A549 (cell line): ENCODE results near the gene DIPK1B. TPM values are rescaled to one million over a fixed set of nuclear protein-coding genes. Genes with fewer than 3 reads are reported as not detected.
A peak's percentile ranks its signal among the peaks of the same experiment; 100 is the strongest.

Experiments used
- ATAC-seq, 2 experiments: fragments of 200-7000 bp in 1 of 2; fragments of >200 bp in 1 of 2; cut with Nextera tagmentation in 1 of 2; cut with Tn5 transposase in 1 of 2; 3 replicates each; pipeline versions ENCODE4 v1.8.0 to v1.9.1; 2018 to 2020; ENCODE audit warnings: mild to moderate bottlenecking in 1 of 2, moderate library complexity in 1 of 2
- CTCF ChIA-PET: fragments of 300-600 bp; sonication (Branson Sonifier 250); formaldehyde crosslinking; extraction: SDS; loops from one replicate; lab custom pipeline; 2021; ENCODE audit warnings: antibody characterized with exemption, inconsistent platforms; lab: Yijun Ruan, JAX
- POLR2A ChIA-PET: fragments of 350-600 bp; formaldehyde crosslinking; extraction: SDS; loops from one replicate; lab custom pipeline; 2021; ENCODE audit warnings: antibody characterized with exemption, inconsistent platforms; lab: Yijun Ruan, JAX
- DNase-seq, 2 experiments: peaks; one replicate each; pipeline versions ENCODE4 v3.0.0 to v3.0.0-alpha.2; 2011 to 2016; ENCODE audit warnings: low read depth in 1 of 2, low spot score in 1 of 2
- FAIRE-seq: peaks from 2 replicates; lab custom pipeline; 2011; peaks lifted over from hg19 to GRCh38; lab: Jason Lieb, UNC
- H3K27ac ChIP-seq, 2 experiments: fragments of >200 bp; sonication (Bioruptor Twin); formaldehyde crosslinking; 3 replicates each; pipeline ENCODE4 v1.5.1; 2016 to 2017
- H3K4me1 ChIP-seq: fragments of >200 bp; sonication (Bioruptor Twin); formaldehyde crosslinking; 3 replicates; pipeline ENCODE4 v1.6.1; 2016
- H3K4me2 ChIP-seq: fragments of >200 bp; sonication (Bioruptor Twin); formaldehyde crosslinking; 3 replicates; pipeline ENCODE4 v1.6.1; 2016
- H3K4me3 ChIP-seq: fragments of >200 bp; sonication (Bioruptor Twin); formaldehyde crosslinking; 3 replicates; pipeline ENCODE4 v1.5.1; 2016
- H3K9me3 ChIP-seq: fragments of >200 bp; sonication (Bioruptor Twin); formaldehyde crosslinking; 3 replicates; pipeline ENCODE4 v1.6.1; 2016
- BCL3 ChIP-seq: fragments of >200 bp; sonication (Bioruptor Twin); formaldehyde crosslinking; IDR thresholded peaks from 3 replicates; pipeline ENCODE4 v1.6.1; 2016
- CBX2 ChIP-seq: fragments of 200-600 bp; sonication (generic); IDR thresholded peaks from 2 replicates; pipeline ENCODE4 v1.6.1; 2016; ENCODE audit warnings: low read depth, mild to moderate bottlenecking, borderline replicate concordance
- CBX8 ChIP-seq: fragments of 200-600 bp; sonication (generic); IDR thresholded peaks from 2 replicates; pipeline ENCODE4 v1.6.1; 2016
- CEBPB ChIP-seq, 2 experiments: fragments of >200 bp in 1 of 2; sonication (Bioruptor Twin) in 1 of 2; formaldehyde crosslinking in 1 of 2; IDR thresholded peaks; 2 replicates each; pipeline ENCODE4 v1.6.1; 2012 to 2016
- CHD2 ChIP-seq: fragments of 150-350 bp; IDR thresholded peaks from 2 replicates; pipeline ENCODE4 v1.6.1; 2014; ENCODE audit warnings: low read length; ENCODE audit not compliant: partially characterized antibody
- GATA3 ChIP-seq: IDR thresholded peaks from 2 replicates; pipeline ENCODE4 v1.6.1; 2012; ENCODE audit warnings: borderline replicate concordance
- HDAC2 ChIP-seq: fragments of 200-600 bp; sonication (generic); IDR thresholded peaks from 2 replicates; pipeline ENCODE4 v1.6.1; 2016
- HOXA7 ChIP-seq: fragments of 250-450 bp; sonication (Bioruptor Pico); IDR thresholded peaks from 2 replicates; pipeline ENCODE4 v1.5.0; 2020; ENCODE audit warnings: mild to moderate bottlenecking, moderate library complexity
- NPAS2 ChIP-seq: fragments of 250-450 bp; sonication (Bioruptor Pico); IDR thresholded peaks from 2 replicates; pipeline ENCODE4 v1.8.0; 2022; ENCODE audit warnings: mild to moderate bottlenecking, moderate library complexity, borderline replicate concordance
- POLR2A ChIP-seq: IDR thresholded peaks from 2 replicates; pipeline ENCODE4 v1.6.1; 2012; ENCODE audit warnings: mild to moderate bottlenecking, low read length
- POLR2AphosphoS2 ChIP-seq: conservative IDR thresholded peaks from 2 replicates; pipeline ENCODE4 v1.6.1; 2012; ENCODE audit warnings: low read length, improper control_type of control experiment, inconsistent platforms
- RARB ChIP-seq: fragments of 250-450 bp; sonication (Bioruptor Pico); IDR thresholded peaks from 2 replicates; pipeline ENCODE4 v1.8.0; 2021; ENCODE audit warnings: mild to moderate bottlenecking, moderate library complexity
- REST ChIP-seq: fragments of 200-600 bp; sonication (generic); IDR thresholded peaks from 2 replicates; pipeline ENCODE4 v1.6.1; 2016; ENCODE audit warnings: antibody characterized with exemption, mild to moderate bottlenecking, moderate library complexity
- TFCP2L1 ChIP-seq: fragments of 250-450 bp; sonication (Bioruptor Pico); IDR thresholded peaks from 2 replicates; pipeline ENCODE4 v1.5.0; 2021; ENCODE audit warnings: mild to moderate bottlenecking
- WGBS: methylation state at CpG from one replicate; pipeline ENCODE4 v1.1.6; 2017; ENCODE audit errors: missing lambda C conversion rate; 5-methylcytosine and 5-hydroxymethylcytosine counted together
- polyA plus RNA-seq, 4 experiments: library from polyadenylated mRNA; depleted of rRNA in 3 of 4; stranded (reverse); fragments of >200 nt; fragmentation: RNase III in 1 of 4; extraction: RNeasy Plus Mini Kit Qiagen cat#74134 plus additional on column Dnase treatment in 1 of 4; gene quantifications; 2 replicates in 3 of 4; 3 replicates in 1 of 4; pipeline ENCODE4 v1.2.3, GENCODE V29; 2011 to 2017
- TF ChIP-seq, protein P1 (sequence below): IDR thresholded peaks from 2 replicates; pipeline ENCODE4 v1.6.1; 2012
- TF ChIP-seq, protein P2 (sequence below): fragments of >200 bp; sonication (Bioruptor Twin); formaldehyde crosslinking; IDR thresholded peaks from 3 replicates; pipeline ENCODE4 v1.5.1; 2016

The DIPK1B gene
- polyA plus RNA-seq, 2 of the 4 experiments (the other 2 are of a cell fraction): 6.7 TPM

DNA sequence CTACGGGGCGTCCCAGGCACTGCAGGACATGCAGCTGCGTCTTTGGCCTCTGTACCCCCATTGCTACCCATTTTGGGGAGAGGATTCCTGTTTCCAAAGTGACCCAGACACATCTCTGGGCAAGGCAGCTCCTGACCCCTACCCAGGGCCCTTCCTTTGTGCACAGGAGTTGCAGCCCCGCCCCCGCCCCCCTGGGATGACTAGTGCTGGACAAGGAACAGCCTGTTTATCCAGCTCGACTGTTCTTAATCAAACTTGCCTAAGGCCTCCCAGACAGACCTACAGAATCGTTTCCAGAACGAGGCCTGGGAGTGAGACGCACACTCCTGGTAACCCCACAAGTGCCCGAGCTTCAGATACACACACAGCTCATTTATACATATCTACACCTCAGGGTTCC lies 13.2 kb downstream of the DIPK1B start:
- TF ChIP-seq CBX2 (no peak), BCL3 (no peak), POLR2AphosphoS2 (no peak), TFCP2L1 (CRISPR knock-in tag) (no peak), HOXA7 (CRISPR knock-in tag) (no peak), HDAC2 (no peak), NPAS2 (CRISPR knock-in tag) (no peak), REST (no peak), RARB (no peak), GATA3 (no peak), POLR2A (no peak), CEBPB (IDR thresholded peaks at IDR 0.05) (no peak)
- TF ChIP-seq, protein P1, sequence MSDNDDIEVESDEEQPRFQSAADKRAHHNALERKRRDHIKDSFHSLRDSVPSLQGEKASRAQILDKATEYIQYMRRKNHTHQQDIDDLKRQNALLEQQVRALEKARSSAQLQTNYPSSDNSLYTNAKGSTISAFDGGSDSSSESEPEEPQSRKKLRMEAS: no peak
- H3K27ac ChIP-seq: peak overlapping the region in 1 of 2 experiments; percentile 99; a peak in 2 of 6 replicates
- ChIA-PET CTCF (interaction anchor here (0.6 to 1.0 kb wide), 4 partner anchors 16 to 268 kb away, joined by 3 to 4 read pairs (median 4); no protein-coding TSS in a partner anchor), POLR2A (no interaction called here)
- FAIRE-seq: no peak
- peak overlapping the region; percentile 97 for H3K4me2 ChIP-seq
- peaks cover 65% of the 10 kb centered on the region for H3K4me1 ChIP-seq
- WGBS: 67% methylated on average over 9 of the region's 10 CpGs
- H3K4me3 ChIP-seq: peak overlapping the region; percentile 91
- H3K9me3 ChIP-seq: no peaks in the 10 kb centered on the region
- no peak for DNase-seq
- ATAC-seq: no peak

DNA sequence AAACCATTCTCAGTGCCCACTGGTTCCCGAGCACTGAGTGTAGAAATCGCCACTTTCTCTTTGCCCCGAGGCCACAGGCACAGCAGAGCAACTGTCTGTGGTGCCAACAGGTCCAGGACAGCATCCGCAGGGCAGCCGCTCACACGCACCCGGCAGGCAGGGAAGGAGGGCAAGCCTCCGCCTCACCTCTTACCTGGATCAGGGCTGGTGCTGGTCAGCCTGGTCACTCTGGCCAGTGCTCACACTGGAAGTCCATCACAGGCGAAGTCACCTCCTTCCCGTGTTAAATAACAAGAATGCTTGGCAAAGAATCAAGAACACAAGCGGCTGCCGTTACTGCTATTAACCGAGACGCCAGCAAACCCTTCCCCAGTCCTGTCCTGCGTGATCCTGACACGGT lies 13.7 kb downstream of the DIPK1B start:
- ATAC-seq (no peak), DNase-seq (no peak), FAIRE-seq (no peak)
- Histone ChIP-seq H3K4me2 (peak overlapping the region; percentile 97), H3K4me3 (peak overlapping the region; percentile 91), H3K4me1 (peaks cover 60% of the 10 kb centered on the region), H3K27ac (peak overlapping the region; percentile 99 to 100), H3K9me3 (no peaks in the 10 kb centered on the region)
- 34% methylated on average over 16 of the region's 16 CpGs for WGBS
- ChIA-PET POLR2A (interaction anchor here (0.9 to 2.7 kb wide), 3 partner anchors 10 to 81 kb away, joined by 3 to 30 read pairs (median 4); partner anchors contain the start of gene DIPK1B), CTCF (interaction anchor here (0.6 to 2.3 kb wide), 5 partner anchors 15 to 268 kb away, joined by 3 to 9 read pairs (median 4); no protein-coding TSS in a partner anchor)
- TF ChIP-seq CBX8 (no peak), BCL3 (no peak), CBX2 (no peak)

DNA sequence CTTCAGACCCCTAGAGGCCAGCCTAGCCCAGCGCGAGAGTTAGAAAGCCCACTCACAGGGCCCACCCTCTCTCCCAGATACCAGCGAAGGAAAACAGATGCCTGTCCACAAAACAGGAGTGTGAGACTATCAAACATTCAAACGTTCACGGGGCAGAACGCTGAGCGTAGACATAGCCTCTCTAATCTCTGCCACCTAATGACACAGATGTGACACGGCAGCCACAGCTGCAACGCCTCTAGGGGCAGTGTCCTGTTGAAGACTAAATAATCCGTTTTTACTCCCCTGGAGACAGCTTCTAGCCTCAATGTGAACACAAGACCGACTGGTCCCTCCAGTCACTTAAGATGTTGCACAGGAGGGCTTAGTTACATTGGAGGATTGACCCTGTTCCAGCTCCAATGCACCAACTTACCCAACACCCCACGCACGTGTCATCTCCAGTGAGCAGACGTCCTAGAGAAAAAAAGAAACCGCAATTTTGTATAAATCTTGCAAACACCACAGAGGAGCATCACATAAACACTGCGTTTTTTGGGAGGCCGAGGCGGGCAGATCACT lies 14.3 kb downstream of the DIPK1B start:
- Histone ChIP-seq H3K4me1 (peaks cover 54% of the 10 kb centered on the region), H3K4me2 (peak overlapping the region; percentile 97), H3K9me3 (no peaks in the 10 kb centered on the region), H3K27ac (peak overlapping the region; percentile 99 to 100), H3K4me3 (peak overlapping the region; percentile 91)
- ATAC-seq (peak in 1 of 2 experiments; percentile 6; a peak in 2 of 6 replicates), FAIRE-seq (no peak), DNase-seq (peak in 1 of 2 experiments; percentile 58)
- ChIA-PET POLR2A (interaction anchor here (0.6 to 2.7 kb wide), 5 partner anchors 7 to 474 kb away, joined by 3 to 30 read pairs (median 4); partner anchors contain the start of gene DIPK1B), CTCF (interaction anchor here (0.8 to 5.9 kb wide), 16 partner anchors 7 to 326 kb away, joined by 3 to 42 read pairs (median 11); partner anchors contain the start of genes DIPK1B and LCN8)
- 5% methylated on average over 18 of the region's 18 CpGs for WGBS
- TF ChIP-seq, protein P2, sequence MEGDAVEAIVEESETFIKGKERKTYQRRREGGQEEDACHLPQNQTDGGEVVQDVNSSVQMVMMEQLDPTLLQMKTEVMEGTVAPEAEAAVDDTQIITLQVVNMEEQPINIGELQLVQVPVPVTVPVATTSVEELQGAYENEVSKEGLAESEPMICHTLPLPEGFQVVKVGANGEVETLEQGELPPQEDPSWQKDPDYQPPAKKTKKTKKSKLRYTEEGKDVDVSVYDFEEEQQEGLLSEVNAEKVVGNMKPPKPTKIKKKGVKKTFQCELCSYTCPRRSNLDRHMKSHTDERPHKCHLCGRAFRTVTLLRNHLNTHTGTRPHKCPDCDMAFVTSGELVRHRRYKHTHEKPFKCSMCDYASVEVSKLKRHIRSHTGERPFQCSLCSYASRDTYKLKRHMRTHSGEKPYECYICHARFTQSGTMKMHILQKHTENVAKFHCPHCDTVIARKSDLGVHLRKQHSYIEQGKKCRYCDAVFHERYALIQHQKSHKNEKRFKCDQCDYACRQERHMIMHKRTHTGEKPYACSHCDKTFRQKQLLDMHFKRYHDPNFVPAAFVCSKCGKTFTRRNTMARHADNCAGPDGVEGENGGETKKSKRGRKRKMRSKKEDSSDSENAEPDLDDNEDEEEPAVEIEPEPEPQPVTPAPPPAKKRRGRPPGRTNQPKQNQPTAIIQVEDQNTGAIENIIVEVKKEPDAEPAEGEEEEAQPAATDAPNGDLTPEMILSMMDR: peak; percentile 50
- 0 out of 3 replicates have a peak, but pooled peaks have one; percentile 18 for TF ChIP-seq BCL3
- TF ChIP-seq CHD2: no peak
